HG03354 (cell line): ENCODE results near the gene SLC25A41.

Experiments
- ATAC-seq: cut with Tn5 transposase; IDR thresholded peaks from one replicate; pipeline ENCODE4 v1.9.1; 2021; ENCODE audit warnings: mild to moderate bottlenecking; ENCODE audit not compliant: unreplicated experiment, poor library complexity, severe bottlenecking

SLC25A41 gene

DNA sequence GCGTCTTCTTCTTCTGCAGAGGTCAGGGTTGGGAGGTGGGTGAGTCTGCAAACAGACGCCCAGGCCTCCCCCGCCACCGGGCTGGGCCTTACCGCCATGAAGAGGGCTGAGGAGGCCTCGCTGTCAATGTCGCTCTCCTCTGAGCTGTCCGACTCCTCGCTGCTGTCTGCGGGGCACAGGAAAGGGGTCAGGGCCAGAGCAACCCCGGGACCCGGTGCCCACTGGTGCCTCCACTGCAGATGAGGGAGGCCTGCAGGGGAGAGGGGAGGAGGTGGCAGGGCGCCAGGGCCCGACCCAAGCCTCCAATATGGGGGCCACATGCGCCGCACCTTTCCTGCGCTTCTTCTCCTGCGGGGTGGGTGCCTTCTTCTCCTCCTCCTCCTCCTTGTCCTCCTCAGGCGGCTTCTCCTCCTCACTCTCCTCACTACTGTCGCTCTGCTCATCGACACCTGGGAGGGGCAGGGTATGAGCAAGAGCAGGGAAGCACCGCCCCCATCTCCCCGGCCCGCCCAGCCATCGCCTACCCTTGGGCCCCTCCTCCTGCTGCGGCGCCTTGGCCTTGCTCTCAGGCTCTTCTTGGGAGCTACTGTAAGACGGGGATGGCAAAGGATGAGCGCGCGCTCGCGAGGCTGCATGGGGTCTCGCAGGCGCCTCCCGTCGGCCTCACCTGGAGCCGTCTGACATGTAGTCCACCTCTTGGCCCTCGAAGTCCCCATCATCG lies 52.4 kb downstream of the SLC25A41 start:
- ATAC-seq, result no peak

DNA sequence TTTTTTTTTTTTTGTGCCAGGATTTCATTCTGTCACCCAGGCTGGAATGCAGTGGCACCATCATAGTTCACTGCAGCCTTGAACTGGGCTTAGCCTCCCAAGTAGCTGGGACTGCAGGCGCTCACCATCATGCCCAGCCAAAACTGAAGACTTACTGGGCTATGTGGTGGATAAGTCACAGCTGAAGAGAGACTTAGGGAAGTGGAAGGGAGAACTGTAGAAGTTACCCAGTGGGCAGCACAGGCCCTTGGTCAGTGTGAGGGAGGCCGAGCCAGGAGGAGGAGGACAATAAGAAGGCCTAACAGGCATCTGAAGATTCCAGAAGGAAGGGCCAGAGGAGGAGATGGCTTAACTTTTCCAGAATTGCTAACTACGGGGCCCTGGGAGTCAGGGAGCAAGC lies 53.8 kb downstream of the SLC25A41 start:
- ATAC-seq, result no peak

DNA sequence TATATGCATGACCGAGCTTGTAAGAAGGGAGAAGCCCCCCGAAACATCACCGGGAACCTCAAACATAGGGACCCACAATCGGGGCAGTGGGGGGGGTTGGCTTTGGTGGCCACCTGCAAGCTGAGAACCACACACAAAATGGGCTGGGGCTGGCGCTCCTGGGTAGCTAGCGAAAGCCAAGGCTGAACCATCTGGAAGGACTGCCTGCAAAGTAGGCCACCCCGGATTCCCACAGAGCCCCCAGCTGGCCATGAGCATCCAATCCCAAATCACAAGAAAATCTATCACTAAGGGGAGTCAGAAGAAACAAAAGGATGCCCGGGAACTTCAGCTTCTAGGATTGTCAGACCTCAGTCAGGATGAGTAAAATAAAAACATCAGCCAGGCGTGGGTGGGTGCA lies 55.1 kb downstream of the SLC25A41 start:
- no peak for ATAC-seq

DNA sequence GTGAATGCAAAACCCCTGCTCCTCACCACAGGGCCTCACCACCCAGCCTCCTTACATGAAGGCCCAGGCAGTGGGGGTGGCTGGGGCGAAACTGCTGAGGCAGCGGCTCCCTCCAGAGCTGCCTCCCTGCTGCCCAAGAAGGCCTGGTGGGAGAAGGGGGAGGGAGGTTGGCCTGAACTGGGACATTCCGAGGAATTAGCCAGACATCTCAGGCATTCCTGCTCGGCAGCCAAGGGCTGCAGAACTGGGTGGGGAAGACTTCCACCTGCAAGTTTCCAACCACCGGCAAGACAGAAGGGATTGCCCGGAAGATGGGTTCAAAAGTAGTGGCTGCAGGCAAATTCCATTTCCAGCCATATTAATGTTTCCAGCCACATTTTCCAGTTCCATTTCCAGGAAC lies 55.5 kb downstream of the SLC25A41 start:
- ATAC-seq, result no peak

DNA sequence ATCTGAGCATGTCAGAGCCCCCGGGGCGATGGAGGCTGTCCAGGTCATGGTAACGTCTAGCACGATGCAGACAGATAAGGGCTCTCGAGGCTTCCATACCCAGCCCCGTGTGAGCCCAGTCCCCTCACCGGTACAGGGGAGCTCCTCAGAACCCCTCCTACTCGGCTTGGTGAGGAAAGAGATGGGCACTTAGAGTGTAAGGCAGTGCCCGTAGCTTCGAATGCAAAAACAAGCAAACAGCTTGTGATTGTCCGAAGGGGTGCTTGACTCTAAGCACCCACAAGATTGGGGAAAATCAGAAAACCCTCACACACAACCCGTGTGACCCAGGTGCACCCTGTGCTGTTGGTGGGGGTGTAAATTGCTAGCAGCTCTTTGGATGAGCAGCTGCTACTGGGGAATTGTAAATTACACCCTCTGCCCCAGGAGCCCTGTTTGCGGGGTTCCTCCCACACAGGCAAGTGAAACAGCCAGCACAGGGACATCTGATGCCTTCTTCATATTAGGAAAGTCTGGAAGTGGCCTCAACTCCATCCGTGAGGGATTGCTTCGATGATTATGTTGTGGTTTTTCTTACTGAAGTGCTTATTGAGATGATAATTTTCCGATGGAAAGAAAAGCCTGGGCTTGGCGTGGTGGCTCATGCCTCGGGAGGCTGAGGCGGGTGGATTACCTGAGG lies 56.9 kb downstream of the SLC25A41 start:
- ATAC-seq, result no peak
